Activated CD4-positive, alpha-beta memory T cell treated with anti-CD3 and anti-CD28 coated beads, Interleukin-2, amount 10 ng/mL, durations not matched to agents 7 days and 5 days (primary cell): ENCODE data around the gene ANKRD36. TPM values are rescaled to one million over a fixed set of nuclear protein-coding genes. Genes with fewer than 3 reads are reported as not detected.
"Not testable (repeated sequence)": the region's sequence is repeated elsewhere in the genome, so short reads cannot be mapped to it uniquely, and the experiment has no call there.

Experiments used
- CTCF ChIA-PET: fragments of 350-600 bp; sonication (Branson Sonifier 250); formaldehyde crosslinking; loops from one replicate; lab custom pipeline; 2021; ENCODE audit warnings: antibody characterized with exemption, inconsistent platforms; lab: Charles Lee
- POLR2A ChIA-PET: fragments of 350-600 bp; sonication (Branson Sonifier 250); formaldehyde crosslinking; loops from one replicate; lab custom pipeline; 2021; ENCODE audit warnings: antibody characterized with exemption; lab: Charles Lee
- DNase-seq: peaks from one replicate; pipeline ENCODE4 v3.0.0-alpha.2; 2020
- H3K27ac Mint-ChIP-seq: one replicate; pipeline ENCODE4 v1.8.0; 2021; ENCODE audit warnings: mild to moderate bottlenecking, mixed read lengths
- H3K27me3 Mint-ChIP-seq: one replicate; pipeline ENCODE4 v1.8.0; 2021; ENCODE audit warnings: mixed read lengths
- H3K36me3 Mint-ChIP-seq: one replicate; pipeline ENCODE4 v1.8.0; 2021; ENCODE audit warnings: low read depth, mixed read lengths
- H3K4me1 Mint-ChIP-seq: one replicate; pipeline ENCODE4 v1.8.0; 2021; ENCODE audit warnings: mixed read lengths
- H3K4me3 Mint-ChIP-seq: one replicate; pipeline ENCODE4 v1.8.0; 2021; ENCODE audit warnings: mild to moderate bottlenecking, mixed read lengths
- H3K9me3 Mint-ChIP-seq: one replicate; pipeline ENCODE4 v1.8.0; 2021; ENCODE audit warnings: mixed read lengths
- total RNA-seq, 2 experiments: library from RNA; stranded (reverse); gene quantifications; one replicate each; pipeline ENCODE4 v1.2.3, GENCODE V29; 2021

The ANKRD36 gene
- total RNA-seq, 2 experiments from 2014 or later: 45.1 to 51.1 TPM

DNA sequence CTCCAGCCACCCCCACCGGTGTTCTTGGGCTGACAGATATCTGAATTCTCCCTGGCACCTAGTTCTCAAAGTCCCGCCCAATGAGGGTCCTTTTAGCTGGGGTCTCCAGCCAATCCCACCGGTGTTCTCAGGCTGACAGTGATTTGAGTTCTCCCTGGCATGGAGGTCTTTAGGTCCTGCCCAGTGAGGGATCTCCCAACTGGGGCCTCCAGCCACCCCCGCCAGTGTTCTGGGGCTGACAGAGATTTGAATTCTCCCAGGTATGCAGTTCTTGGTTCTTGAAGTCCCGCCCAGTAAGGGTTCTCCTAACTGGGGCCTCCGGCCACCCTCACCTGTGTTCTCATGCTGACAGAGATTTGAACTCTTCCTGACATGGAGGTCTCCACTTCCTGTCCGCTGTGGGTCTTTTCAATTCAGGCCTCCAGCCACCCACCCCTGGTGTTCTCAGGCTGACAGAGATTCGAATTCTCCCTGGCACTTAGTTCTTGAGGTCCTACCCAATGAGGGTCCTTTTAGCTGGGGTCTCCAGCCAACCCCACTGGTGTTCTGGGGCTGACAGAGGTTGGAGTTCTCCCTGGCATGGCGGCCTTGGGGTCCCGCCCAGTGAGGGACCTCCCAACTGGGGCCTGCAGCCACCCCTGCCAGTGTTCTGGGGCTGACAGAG lies 154.6 kb downstream of the ANKRD36 start:
- Mint-ChIP-seq H3K4me1 (no peaks in the 10 kb centered on the region), H3K27me3 (no peaks in the 10 kb centered on the region), H3K27ac (no peak overlapping the region), H3K9me3 (peaks cover 6% of the 10 kb centered on the region), H3K4me3 (no peak overlapping the region), H3K36me3 (peaks cover 12% of the 10 kb centered on the region)
- DNase-seq: no peak
- POLR2A ChIA-PET: no interaction called here
- CTCF ChIA-PET: no interaction called here

DNA sequence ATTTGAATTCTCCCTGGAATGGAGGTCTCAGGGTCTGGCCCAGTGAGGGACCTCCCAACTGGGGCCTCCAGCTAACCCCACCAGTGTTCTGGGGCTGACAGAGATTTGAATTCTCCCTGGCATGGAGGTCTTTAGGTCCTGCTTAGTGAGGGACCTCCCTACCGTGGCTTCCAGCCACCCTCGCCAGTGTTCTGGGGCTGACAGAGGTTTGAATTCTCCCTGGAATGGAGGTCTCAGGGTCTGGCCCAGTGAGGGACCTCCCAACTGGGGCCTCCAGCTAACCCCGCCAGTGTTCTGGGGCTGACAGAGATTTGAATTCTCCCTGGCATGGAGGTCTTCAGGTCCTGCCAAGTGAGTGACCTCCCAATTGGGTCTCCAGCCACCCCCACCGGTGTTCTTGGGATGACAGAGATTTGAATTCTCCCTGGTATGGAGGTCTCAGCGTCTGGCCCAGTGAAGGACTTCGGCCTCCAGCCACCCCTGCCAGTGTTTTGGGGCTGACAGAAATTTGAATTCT lies 155.2 kb downstream of the ANKRD36 start:
- H3K27me3 Mint-ChIP-seq, H3K4me3 Mint-ChIP-seq, DNase-seq, CTCF ChIA-PET, H3K36me3 Mint-ChIP-seq, H3K27ac Mint-ChIP-seq, H3K4me1 Mint-ChIP-seq, POLR2A ChIA-PET, H3K9me3 Mint-ChIP-seq: not testable (repeated sequence)

DNA sequence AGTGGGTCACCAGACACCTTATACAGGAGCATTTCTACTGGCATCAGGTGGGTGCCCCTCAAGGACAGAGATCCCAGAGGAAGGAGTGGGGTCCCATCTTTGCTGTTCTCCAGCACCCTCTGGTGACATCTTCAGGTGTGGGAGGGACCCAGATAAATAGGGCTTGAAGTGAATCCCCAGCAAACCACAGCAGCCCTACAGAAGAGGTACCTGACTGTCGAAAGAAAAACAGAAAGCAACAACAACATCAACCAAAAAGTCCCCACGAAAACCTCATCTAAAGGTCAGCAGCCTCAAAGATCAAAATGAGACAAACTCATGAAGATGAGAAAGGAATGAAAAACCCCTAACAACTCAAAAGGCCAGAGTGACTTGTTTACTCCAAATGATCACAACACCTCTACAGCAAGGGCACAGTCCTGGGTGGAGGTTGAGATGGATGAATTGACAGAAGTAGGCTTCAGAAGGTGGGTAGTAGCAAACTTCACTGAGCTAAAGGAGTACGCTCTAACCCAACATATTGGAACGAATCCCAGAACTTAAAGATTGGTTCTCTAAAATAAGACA lies 163.4 kb downstream of the ANKRD36 start:
- H3K36me3 Mint-ChIP-seq, H3K4me1 Mint-ChIP-seq, H3K9me3 Mint-ChIP-seq, DNase-seq, CTCF ChIA-PET, POLR2A ChIA-PET, H3K4me3 Mint-ChIP-seq, H3K27ac Mint-ChIP-seq, H3K27me3 Mint-ChIP-seq: not testable (repeated sequence)

DNA sequence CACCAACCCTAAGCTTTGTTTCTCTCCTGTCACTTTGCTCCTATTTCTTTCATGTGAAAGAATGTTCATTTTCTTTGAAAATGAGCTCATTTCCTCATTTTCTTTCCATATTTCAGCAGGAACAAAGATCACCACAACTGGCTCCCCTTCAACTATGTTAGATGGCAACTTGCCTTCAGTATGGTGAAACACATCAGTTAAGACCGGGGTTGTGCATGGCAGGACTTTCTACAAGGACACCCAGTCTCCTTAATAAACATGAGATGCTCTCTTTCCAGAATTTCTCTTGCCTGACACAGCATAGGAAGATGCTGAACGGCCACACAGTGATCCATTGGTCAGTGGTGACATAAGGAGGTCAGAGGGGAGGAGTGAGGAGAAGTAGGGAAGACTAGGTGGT lies 172.2 kb downstream of the ANKRD36 start:
- DNase-seq, CTCF ChIA-PET, H3K4me1 Mint-ChIP-seq, H3K27me3 Mint-ChIP-seq, H3K27ac Mint-ChIP-seq, H3K9me3 Mint-ChIP-seq, POLR2A ChIA-PET, H3K4me3 Mint-ChIP-seq, H3K36me3 Mint-ChIP-seq: not testable (repeated sequence)

DNA sequence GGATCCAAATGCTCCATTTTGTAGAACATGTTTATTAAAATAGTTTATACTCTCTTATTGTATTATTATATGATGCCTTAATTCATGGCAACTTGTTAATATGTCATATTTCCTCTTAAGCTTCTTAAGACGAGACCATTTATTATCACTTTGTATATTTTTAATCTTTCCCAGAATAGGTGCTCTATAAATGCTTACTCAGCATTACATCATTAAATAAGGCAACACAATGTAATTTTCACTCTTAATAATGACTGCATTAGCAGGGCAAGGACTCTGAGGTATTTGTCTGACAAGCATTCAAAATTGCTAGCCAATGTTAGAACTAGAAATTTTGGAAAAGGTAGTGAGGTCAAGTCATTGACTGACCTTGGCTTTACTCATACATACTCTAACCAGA lies 180.7 kb downstream of the ANKRD36 start:
- H3K9me3 Mint-ChIP-seq, H3K27me3 Mint-ChIP-seq, DNase-seq, H3K27ac Mint-ChIP-seq, POLR2A ChIA-PET, H3K36me3 Mint-ChIP-seq, H3K4me3 Mint-ChIP-seq, CTCF ChIA-PET, H3K4me1 Mint-ChIP-seq: not testable (repeated sequence)

Other genes with a start within 250 kb of the ANKRD36 start
- 10 to 100 TPM; 22.2 to 22.5 TPM for gene SEMA4C, start 243.1 kb upstream of the ANKRD36 start, total RNA-seq
- gene FAM178B, start 126.6 kb upstream of the ANKRD36 start, total RNA-seq: under 1 TPM; 0.48 to 0.65 TPM
- gene FAHD2B, start 18.3 kb upstream of the ANKRD36 start, total RNA-seq: 10 to 100 TPM; 21.0 to 22.0 TPM